K562 (cell line): ENCODE data around the gene GIPC3. TPM values are rescaled to one million over a fixed set of nuclear protein-coding genes. Genes with fewer than 3 reads are reported as not detected.

Experiments
- CSDE1 ChIP-seq, 2 experiments: fragments of 450-650 bp; IDR thresholded peaks; 2 replicates each; pipeline ENCODE4 v1.6.1; 2016; ENCODE audit warnings: mild to moderate bottlenecking in 1 of 2
- FOXP1 ChIP-seq: sonication (generic); formaldehyde crosslinking; IDR thresholded peaks from 2 replicates; pipeline ENCODE4 v1.8.0; 2022; ENCODE audit warnings: mild to moderate bottlenecking, missing genetic modification reagents
- HSF4 ChIP-seq: fragments of 250-450 bp; sonication (Bioruptor Pico); IDR thresholded peaks from 2 replicates; pipeline ENCODE4 v2.1.2; 2022; ENCODE audit warnings: mild to moderate bottlenecking, moderate library complexity, borderline replicate concordance
- MAFK ChIP-seq: IDR thresholded peaks from 2 replicates; pipeline ENCODE4 v1.6.1; 2011; ENCODE audit warnings: low read length, improper control_type of control experiment
- MCM3 ChIP-seq: fragments of 450-650 bp; IDR thresholded peaks from 2 replicates; pipeline ENCODE4 v1.6.1; 2016
- MEF2D ChIP-seq: conservative IDR thresholded peaks from 2 replicates; pipeline ENCODE4 v1.6.1; 2016; ENCODE audit warnings: low read depth, missing genetic modification characterization, missing compliant biosample characterization
- MYC ChIP-seq, 2 experiments: fragments of 250-450 bp in 1 of 2; sonication (Bioruptor Pico) in 1 of 2; IDR thresholded peaks; 2 replicates each; pipeline versions ENCODE4 v1.5.1 to v1.6.1; 2012 to 2021; ENCODE audit warnings: low read depth in 2 of 2, borderline replicate concordance in 1 of 2, improper control_type of control experiment in 1 of 2, low read length in 1 of 2, mild to moderate bottlenecking in 1 of 2, moderate library complexity in 1 of 2
- NRF1 ChIP-seq, 2 experiments: fragments of 450-650 bp; IDR thresholded peaks in 1 of 2; conservative IDR thresholded peaks in 1 of 2; 2 replicates each; pipeline ENCODE4 v1.6.1; 2014; ENCODE audit warnings: mild to moderate bottlenecking in 2 of 2
- PHB2 ChIP-seq: fragments of 450-650 bp; IDR thresholded peaks from 2 replicates; pipeline ENCODE4 v1.6.1; 2017; ENCODE audit warnings: low read depth
- RFX1 ChIP-seq: fragments of 450-650 bp; IDR thresholded peaks from 2 replicates; pipeline ENCODE4 v1.6.1; 2016; ENCODE audit warnings: mild to moderate bottlenecking, moderate library complexity
- SAFB2 ChIP-seq: fragments of 200-400 bp; formaldehyde crosslinking; IDR thresholded peaks from 2 replicates; pipeline ENCODE4 v1.6.1; 2018; ENCODE audit warnings: borderline replicate concordance, low read length, low read depth, moderate library complexity; ENCODE audit not compliant: severe bottlenecking
- SLC30A9 ChIP-seq: fragments of 250-450 bp; sonication (Bioruptor Pico); IDR thresholded peaks from 2 replicates; pipeline ENCODE4 v1.8.0; 2022; ENCODE audit warnings: mild to moderate bottlenecking, moderate library complexity
- ZNF239 ChIP-seq: fragments of 250-450 bp; sonication (Bioruptor Pico); IDR thresholded peaks from 2 replicates; pipeline ENCODE4 v1.4.0; 2020; ENCODE audit warnings: mild to moderate bottlenecking
- ZNF354B ChIP-seq: fragments of 250-450 bp; sonication (Bioruptor Pico); IDR thresholded peaks from 2 replicates; pipeline ENCODE4 v1.4.0; 2020
- ZNF57 ChIP-seq: fragments of 450-650 bp; formaldehyde crosslinking; IDR thresholded peaks from 2 replicates; pipeline ENCODE4 v1.4.0; 2020; ENCODE audit warnings: mild to moderate bottlenecking, moderate library complexity
- polyA plus RNA-seq, 8 experiments: library from polyadenylated mRNA; depleted of rRNA in 4 of 8; stranded (reverse) in 5 of 8; unstranded in 3 of 8; fragments of >200 nt; fragmentation: Nextera tagmentation in 2 of 8; fragmentation: Illumina TruSeq in 1 of 8; extraction: Ambion mirVana in 2 of 8; extraction: Trizol in 1 of 8; gene quantifications; 2 replicates each; pipeline versions ENCODE4 v1.2.1 to v1.2.3, GENCODE V29; 2011 to 2014; ENCODE audit warnings: inconsistent platforms in 1 of 8, missing spikeins in 1 of 8
- total RNA-seq, 7 experiments: library from RNA; depleted of rRNA in 6 of 7; stranded (reverse); fragments of >200 nt in 6 of 7; fragmentation: Illumina TruSeq in 2 of 7; extraction: Trizol in 2 of 7; gene quantifications; 2 replicates each; pipeline versions ENCODE4 v1.2.1 to v1.2.3, GENCODE V29; 2011 to 2021; ENCODE audit warnings: low replicate concordance in 1 of 7
- TF ChIP-seq, protein P1 (sequence below): sonication (generic); formaldehyde crosslinking; IDR thresholded peaks from 2 replicates; pipeline ENCODE4 v1.8.1; 2023; ENCODE audit warnings: mild to moderate bottlenecking, missing genetic modification reagents
- TF ChIP-seq, protein P2 (sequence below): fragments of 200-400 bp; formaldehyde crosslinking; IDR thresholded peaks from 2 replicates; pipeline ENCODE4 v1.6.1; 2017; ENCODE audit warnings: mild to moderate bottlenecking, low read depth, low read length, moderate library complexity
- TF ChIP-seq, protein P3 (sequence below): IDR thresholded peaks from 2 replicates; pipeline ENCODE4 v1.6.1; 2014; ENCODE audit warnings: antibody characterized with exemption

Gene GIPC3
- total and polyA plus RNA-seq, 9 of the 15 experiments (the other 6 are each of a cell fraction or from before 2014, with no cell fraction given): 0.03 to 3.6 (median 1.5) TPM; not detected in 1

DNA sequence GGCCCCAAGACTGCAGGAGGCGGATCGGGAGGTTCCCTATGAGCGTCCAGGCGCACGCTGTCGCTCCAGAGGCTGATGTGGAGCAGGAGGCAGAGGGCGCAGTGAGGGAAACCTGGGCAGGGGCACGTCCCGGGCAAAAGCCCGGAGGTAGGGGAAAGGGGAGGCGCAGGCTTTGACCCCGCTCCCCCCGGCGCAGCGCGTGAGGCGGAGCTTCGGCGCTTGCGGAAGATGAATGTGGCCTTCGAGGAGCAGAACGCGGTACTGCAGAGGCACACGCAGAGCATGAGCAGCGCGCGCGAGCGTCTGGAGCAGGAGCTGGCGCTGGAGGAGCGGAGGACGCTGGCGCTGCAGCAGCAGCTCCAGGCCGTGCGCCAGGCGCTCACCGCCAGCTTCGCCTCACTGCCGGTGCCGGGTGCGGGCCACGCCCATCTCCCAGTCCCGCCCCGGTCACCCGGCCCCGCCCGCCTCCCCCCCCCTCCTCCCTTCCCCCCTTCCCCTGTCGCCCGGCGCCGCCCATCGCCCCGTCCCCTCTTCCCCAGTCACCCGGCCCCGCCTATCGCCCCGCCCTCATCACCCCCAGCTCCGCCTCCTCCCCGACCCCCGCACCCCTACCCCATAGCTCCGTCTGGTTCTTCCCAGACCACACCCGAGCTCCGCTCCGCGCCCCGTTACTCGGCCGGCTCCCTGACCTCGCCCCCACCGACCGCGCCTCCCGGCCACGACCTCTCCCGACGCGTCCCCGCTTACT lies 8.4 kb upstream of the GIPC3 start (continued):
- TF ChIP-seq, protein P1, sequence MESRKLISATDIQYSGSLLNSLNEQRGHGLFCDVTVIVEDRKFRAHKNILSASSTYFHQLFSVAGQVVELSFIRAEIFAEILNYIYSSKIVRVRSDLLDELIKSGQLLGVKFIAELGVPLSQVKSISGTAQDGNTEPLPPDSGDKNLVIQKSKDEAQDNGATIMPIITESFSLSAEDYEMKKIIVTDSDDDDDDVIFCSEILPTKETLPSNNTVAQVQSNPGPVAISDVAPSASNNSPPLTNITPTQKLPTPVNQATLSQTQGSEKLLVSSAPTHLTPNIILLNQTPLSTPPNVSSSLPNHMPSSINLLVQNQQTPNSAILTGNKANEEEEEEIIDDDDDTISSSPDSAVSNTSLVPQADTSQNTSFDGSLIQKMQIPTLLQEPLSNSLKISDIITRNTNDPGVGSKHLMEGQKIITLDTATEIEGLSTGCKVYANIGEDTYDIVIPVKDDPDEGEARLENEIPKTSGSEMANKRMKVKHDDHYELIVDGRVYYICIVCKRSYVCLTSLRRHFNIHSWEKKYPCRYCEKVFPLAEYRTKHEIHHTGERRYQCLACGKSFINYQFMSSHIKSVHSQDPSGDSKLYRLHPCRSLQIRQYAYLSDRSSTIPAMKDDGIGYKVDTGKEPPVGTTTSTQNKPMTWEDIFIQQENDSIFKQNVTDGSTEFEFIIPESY: peak; percentile 99
- TF ChIP-seq NRF1 (conservative IDR thresholded peaks at IDR 0.05 in 1 of 2, IDR thresholded peaks at IDR 0.05 in 1 of 2) (peak; percentile 22 to 53; a peak in 2 of 4 replicates), FOXP1 (CRISPR knock-in tag) (no peak), PHB2 (no peak), RFX1 (no peak), CSDE1 (IDR thresholded peaks at IDR 0.05) (no peak), ZNF239 (CRISPR knock-in tag) (no peak), SLC30A9 (CRISPR knock-in tag) (no peak), HSF4 (no peak), MAFK (no peak), ZNF57 (no peak), SAFB2 (no peak), MEF2D (tag) (no peak), MYC (IDR thresholded peaks at IDR 0.05; ENCODE audit: low read depth, low read length) (no peak), MYC (CRISPR knock-in tag; IDR thresholded peaks at IDR 0.05; ENCODE audit: borderline replicate concordance, low read depth) (no peak), MCM3 (no peak), ZNF354B (no peak)
- TF ChIP-seq, protein P2, sequence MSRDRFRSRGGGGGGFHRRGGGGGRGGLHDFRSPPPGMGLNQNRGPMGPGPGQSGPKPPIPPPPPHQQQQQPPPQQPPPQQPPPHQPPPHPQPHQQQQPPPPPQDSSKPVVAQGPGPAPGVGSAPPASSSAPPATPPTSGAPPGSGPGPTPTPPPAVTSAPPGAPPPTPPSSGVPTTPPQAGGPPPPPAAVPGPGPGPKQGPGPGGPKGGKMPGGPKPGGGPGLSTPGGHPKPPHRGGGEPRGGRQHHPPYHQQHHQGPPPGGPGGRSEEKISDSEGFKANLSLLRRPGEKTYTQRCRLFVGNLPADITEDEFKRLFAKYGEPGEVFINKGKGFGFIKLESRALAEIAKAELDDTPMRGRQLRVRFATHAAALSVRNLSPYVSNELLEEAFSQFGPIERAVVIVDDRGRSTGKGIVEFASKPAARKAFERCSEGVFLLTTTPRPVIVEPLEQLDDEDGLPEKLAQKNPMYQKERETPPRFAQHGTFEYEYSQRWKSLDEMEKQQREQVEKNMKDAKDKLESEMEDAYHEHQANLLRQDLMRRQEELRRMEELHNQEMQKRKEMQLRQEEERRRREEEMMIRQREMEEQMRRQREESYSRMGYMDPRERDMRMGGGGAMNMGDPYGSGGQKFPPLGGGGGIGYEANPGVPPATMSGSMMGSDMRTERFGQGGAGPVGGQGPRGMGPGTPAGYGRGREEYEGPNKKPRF: no peak
- TF ChIP-seq, protein P3, sequence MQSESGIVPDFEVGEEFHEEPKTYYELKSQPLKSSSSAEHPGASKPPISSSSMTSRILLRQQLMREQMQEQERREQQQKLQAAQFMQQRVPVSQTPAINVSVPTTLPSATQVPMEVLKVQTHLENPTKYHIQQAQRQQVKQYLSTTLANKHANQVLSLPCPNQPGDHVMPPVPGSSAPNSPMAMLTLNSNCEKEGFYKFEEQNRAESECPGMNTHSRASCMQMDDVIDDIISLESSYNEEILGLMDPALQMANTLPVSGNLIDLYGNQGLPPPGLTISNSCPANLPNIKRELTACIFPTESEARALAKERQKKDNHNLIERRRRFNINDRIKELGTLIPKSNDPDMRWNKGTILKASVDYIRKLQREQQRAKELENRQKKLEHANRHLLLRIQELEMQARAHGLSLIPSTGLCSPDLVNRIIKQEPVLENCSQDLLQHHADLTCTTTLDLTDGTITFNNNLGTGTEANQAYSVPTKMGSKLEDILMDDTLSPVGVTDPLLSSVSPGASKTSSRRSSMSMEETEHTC: no peak
